KOPT-K1 (cell line): ENCODE results near the gene ROR2.
"Not testable (repeated sequence)": the region's sequence is repeated elsewhere in the genome, so short reads cannot be mapped to it uniquely, and the experiment has no call there.

Experiments used
- H3K27ac ChIP-seq: fragments of 200-600 bp; sonication (generic); 2 replicates; pipeline ENCODE4 v1.5.1; 2016; ENCODE audit warnings: antibody characterized with exemption, mild to moderate bottlenecking, low read depth, low read length; ENCODE audit not compliant: poor library complexity, severe bottlenecking
- H3K36me3 ChIP-seq: fragments of 200-600 bp; sonication (generic); 2 replicates; pipeline ENCODE4 v1.5.1; 2017; ENCODE audit warnings: antibody characterized with exemption, mild to moderate bottlenecking, low read length, moderate library complexity; ENCODE audit not compliant: insufficient read depth
- H3K9me3 ChIP-seq: fragments of 200-600 bp; sonication (generic); 2 replicates; pipeline ENCODE4 v1.5.1; 2017; ENCODE audit warnings: antibody characterized with exemption, low read length, mild to moderate bottlenecking; ENCODE audit not compliant: insufficient read depth, poor library complexity, severe bottlenecking

The ROR2 gene

DNA sequence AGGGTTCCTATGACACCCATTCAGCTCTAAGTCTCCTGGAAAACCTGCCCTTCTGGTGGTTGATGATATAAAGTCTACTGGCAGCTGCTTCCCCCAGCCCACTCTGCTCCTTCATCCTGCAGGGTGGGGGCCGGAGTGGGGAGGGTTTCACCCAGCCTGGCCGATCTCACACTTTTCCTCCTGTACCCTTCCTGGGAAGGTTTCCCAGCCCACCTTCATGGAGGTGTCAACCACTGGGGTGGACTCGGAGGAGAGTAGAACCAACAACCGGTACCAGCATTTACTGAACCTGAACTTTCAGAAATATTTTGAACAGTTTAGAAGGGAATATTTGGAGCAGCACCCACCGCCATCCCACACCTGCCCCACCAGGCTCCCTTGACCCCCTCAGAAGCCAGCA is 30.4 kb downstream of the ROR2 start:
- Histone ChIP-seq H3K9me3 (no peaks in the 10 kb centered on the region), H3K36me3 (no peaks in the 10 kb centered on the region), H3K27ac (no peak overlapping the region)

DNA sequence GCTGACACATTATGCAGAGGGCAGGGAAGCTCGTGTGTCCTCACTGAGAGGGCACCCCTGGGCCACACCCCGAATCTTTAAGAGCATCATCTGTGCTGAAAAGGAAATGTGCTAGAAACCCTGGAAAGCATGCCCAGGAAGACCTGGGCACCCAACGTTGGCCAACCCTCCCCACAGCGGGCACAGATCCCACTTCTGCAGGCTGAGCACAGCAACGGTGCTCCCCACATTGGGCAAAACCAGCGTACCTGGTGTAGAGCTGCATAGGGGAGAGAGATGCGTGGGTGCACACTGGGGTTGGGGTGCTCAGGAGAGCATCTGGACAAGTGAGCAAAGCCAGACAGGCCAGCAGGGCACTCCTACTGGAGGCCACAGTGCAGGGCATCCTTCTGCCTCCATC is 32.6 kb downstream of the ROR2 start:
- Histone ChIP-seq H3K27ac (no peak overlapping the region), H3K9me3 (no peaks in the 10 kb centered on the region), H3K36me3 (no peaks in the 10 kb centered on the region)

- H3K36me3 ChIP-seq = no peaks in the 10 kb centered on the region
- H3K27ac ChIP-seq = no peak overlapping the region
- H3K9me3 ChIP-seq = no peaks in the 10 kb centered on the region
Measured at GRCh38 chr9:91915524-91916263, 34.3 kb downstream of the ROR2 start.

DNA sequence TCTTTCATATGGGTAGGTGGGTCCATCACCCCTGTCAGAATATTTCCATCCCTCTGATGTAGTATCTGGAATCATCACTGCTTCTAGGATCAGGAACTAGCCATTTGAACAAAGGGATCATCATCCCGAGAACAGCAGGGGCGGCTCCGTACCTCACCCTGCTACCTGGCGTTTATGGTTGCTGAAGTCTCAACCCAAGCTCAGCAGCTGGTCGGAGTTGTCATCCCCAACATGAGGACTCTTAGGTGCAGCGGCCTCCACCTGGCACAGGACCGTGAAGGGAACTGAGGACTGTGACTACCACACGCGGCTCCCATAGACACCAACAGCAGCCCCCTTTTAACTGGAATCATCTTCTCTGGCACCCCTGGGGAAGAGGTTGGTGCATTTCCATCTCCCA is 35.1 kb downstream of the ROR2 start:
- Histone ChIP-seq H3K36me3 (no peaks in the 10 kb centered on the region), H3K27ac (no peak overlapping the region), H3K9me3 (no peaks in the 10 kb centered on the region)

DNA sequence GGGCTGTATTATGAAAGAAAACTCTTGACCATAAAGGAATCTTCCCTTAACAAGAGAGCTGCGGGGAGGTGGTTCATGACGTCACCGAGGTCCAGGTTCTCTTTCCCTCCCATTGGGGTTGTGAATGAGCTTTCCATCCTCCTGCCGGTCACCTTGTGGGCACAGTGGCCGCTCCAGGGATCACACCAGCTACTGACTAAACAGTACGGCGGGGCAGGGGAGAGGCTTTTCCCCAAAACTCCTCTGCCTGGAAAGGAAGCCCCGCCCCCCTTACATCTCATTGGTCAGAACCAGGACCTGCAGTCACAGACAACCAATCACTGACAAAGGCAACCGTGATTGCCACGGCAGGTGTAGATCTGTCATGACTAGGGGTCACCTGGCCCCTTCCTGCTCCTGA is 35.6 kb downstream of the ROR2 start:
- H3K9me3 ChIP-seq = no peaks in the 10 kb centered on the region
- no peak overlapping the region for H3K27ac ChIP-seq
- no peaks in the 10 kb centered on the region for H3K36me3 ChIP-seq

DNA sequence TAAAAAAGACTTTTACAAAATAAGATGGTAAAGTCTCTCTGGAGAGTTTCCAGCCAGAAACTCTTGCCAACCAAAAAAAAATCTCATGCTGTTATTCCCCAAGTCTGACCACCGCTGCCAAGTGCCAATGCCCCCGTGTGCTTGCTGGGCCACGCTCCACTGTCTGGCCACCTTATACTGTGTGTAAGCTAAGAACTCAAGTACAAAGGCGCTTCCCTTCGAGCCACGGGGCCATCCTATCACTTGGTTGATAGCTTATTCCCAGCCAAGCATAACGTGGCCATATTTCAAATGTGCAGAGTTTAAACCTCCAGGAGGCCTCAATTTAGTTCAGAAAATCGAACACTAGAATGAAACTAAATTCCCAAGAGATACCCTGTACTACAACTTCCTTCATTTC is 36.0 kb downstream of the ROR2 start:
- Histone ChIP-seq H3K27ac (no peak overlapping the region), H3K9me3 (no peaks in the 10 kb centered on the region)

GRCh38 chr9:91913096-91913495 is 36.9 kb downstream of the ROR2 start:
- H3K27ac ChIP-seq = no peak overlapping the region
- no peaks in the 10 kb centered on the region for H3K9me3 ChIP-seq
- H3K36me3 ChIP-seq = no peaks in the 10 kb centered on the region

More for the DNA sequence above, 36.0 kb downstream of the ROR2 start:
- no peaks in the 10 kb centered on the region for H3K36me3 ChIP-seq

- H3K27ac ChIP-seq = no peak overlapping the region
- no peaks in the 10 kb centered on the region for H3K9me3 ChIP-seq
- no peaks in the 10 kb centered on the region for H3K36me3 ChIP-seq
Measured at GRCh38 chr9:91911657-91912056, 38.4 kb downstream of the ROR2 start.

DNA sequence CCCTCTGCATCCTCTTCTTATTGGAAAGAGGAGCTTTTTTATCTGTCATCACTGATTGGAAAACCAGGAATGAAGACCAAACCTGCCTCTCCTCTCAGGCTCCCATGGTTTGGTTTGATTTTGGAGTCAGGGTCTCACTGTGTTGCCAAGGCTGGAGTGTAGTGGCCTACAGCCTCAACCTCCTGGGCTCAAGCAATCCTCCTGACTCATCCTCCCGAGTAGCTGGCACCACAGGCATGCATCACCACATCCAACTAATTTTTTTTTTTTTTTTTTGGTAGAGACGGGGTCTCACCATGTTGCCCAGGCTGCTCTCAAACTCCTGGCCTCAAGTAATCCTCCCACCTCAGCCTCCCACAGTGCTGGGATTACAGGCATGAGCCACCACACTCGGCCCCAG is 40.8 kb downstream of the ROR2 start:
- not testable (repeated sequence) for H3K9me3 ChIP-seq, H3K27ac ChIP-seq, H3K36me3 ChIP-seq

DNA sequence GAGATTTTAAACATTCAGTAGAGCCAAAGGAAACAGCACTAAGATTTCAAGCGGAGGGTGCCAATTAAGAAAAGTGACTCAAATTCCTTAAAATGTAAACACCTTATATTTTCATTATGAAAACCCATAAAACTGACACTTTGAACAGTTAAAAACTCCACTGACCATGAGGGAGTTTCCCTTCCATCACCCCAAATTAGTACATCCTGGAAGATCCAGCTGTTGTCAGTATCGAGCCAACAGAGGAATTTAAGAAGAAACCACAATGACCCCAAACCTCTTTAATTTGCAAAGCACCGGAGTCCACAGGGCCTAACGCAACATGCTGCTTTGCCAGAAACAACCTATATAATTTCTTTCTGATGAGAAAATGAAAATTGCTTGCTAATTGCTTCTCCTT is 41.3 kb downstream of the ROR2 start:
- Histone ChIP-seq H3K36me3 (no peaks in the 10 kb centered on the region), H3K27ac (no peak overlapping the region), H3K9me3 (no peaks in the 10 kb centered on the region)

DNA sequence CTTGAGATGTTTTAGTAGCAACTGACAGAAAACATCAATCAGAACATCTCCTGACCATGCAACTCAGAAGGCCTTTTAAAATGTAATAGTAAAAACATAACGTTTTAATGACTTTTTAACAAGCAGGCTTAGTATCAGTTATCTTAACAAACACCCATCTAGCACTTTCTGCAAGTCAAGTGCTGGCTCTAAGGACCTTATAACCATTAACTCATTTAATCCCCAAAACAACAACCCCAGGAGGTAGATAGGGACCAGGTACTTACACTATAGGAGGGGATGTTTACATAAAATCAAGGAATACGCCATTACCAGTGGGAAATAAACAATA is 41.8 kb downstream of the ROR2 start:
- no peaks in the 10 kb centered on the region for H3K9me3 ChIP-seq
- no peak overlapping the region for H3K27ac ChIP-seq
- no peaks in the 10 kb centered on the region for H3K36me3 ChIP-seq

- H3K27ac ChIP-seq = no peak overlapping the region
- no peaks in the 10 kb centered on the region for H3K9me3 ChIP-seq
- H3K36me3 ChIP-seq = no peaks in the 10 kb centered on the region
Measured at GRCh38 chr9:91907484-91908292, 42.3 kb downstream of the ROR2 start.

- Histone ChIP-seq H3K27ac (no peak overlapping the region), H3K36me3 (no peaks in the 10 kb centered on the region), H3K9me3 (no peaks in the 10 kb centered on the region)
Measured at GRCh38 chr9:91905991-91906469, 44.0 kb downstream of the ROR2 start.

DNA sequence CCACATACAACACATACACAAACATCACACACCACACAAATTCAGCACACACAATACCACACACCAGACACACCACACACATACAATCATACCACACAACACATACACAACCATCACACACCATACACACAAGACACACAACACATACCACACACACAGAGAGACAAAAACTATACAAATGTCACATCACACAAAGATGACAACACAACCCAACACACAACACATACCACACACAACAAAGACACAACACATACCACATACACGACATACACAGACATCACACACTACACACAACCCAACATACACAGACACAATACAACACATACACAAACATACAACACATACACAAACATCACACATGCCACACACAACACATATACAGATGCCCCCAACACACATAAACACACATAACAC is 44.8 kb downstream of the ROR2 start:
- Histone ChIP-seq H3K27ac (no peak overlapping the region), H3K9me3 (no peaks in the 10 kb centered on the region), H3K36me3 (no peaks in the 10 kb centered on the region)

DNA sequence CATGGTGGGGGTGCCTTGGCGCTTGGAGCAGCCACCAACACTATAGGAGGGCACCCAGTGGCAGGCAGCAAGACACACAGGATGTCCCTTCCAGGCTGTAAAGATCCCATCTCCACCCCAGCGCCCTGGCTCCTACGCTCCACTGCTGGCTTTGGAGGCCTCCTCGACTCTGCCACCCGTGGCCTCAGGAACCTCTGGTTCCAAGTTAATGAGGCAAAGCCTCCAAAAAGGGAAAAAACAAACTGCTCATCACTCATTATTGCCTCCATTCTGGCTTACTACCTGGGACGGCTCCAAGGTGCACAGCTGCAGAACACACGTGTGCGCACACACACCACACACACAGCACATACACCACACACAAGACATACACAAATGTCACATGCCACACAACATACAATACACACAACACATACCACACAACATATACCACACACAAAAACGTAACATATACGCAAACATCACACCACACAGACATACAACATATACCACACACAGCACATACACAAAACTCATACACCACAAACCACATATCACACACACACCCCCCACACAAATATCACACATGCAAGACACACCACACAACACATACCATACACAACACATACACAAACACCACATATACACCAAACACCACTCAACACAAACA is 45.3 kb downstream of the ROR2 start:
- H3K27ac ChIP-seq = no peak overlapping the region
- H3K36me3 ChIP-seq = no peaks in the 10 kb centered on the region
- no peaks in the 10 kb centered on the region for H3K9me3 ChIP-seq
